Measurements from ENCODE around the gene PNPO.

The PNPO gene

DNA sequence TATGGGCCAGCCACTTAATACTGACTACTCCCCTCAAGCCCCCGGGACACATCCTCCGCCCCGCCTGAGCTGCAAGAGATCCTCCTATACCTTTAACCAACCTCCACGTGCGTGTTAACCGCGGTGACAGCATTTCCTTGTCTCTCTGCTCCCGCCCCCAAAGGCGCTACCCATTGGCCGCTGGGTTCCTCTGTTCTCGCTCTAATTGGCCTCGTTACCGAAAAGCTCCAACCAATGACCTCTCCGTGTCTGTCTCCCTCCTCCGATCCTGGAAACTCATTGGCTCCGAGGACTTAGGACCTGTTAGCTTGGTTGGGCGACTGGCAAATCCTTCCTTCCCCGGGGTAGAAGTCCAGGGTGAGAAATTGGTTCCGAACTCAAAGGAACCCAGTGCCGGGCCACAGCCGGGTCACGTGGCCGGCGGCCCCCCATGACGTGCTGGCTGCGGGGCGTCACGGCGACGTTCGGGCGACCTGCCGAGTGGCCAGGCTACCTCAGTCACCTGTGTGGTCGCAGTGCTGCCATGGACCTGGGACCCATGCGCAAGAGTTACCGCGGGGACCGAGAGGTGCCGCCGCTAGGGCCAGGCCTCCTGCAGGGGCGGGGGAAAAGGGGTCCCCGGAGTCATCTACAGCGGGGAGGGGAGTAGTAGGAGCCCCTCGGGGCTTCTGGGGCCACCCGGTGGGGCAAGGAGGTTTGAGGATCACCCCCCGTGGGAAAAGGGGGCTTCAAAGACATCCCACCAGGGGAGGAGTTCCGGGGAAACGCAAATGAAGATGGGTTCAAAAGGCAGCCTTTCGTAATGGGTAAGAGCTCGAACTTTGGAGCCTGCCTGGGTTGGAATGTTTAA, at the start of gene PNPO:
Gene PNPO (plus strand): TSS at position 326 of the 850 bp plus-strand sequence. CDS start 105 bp downstream, at position 431.
- DNase-seq, result peak; percentile 95 to 97

DNA sequence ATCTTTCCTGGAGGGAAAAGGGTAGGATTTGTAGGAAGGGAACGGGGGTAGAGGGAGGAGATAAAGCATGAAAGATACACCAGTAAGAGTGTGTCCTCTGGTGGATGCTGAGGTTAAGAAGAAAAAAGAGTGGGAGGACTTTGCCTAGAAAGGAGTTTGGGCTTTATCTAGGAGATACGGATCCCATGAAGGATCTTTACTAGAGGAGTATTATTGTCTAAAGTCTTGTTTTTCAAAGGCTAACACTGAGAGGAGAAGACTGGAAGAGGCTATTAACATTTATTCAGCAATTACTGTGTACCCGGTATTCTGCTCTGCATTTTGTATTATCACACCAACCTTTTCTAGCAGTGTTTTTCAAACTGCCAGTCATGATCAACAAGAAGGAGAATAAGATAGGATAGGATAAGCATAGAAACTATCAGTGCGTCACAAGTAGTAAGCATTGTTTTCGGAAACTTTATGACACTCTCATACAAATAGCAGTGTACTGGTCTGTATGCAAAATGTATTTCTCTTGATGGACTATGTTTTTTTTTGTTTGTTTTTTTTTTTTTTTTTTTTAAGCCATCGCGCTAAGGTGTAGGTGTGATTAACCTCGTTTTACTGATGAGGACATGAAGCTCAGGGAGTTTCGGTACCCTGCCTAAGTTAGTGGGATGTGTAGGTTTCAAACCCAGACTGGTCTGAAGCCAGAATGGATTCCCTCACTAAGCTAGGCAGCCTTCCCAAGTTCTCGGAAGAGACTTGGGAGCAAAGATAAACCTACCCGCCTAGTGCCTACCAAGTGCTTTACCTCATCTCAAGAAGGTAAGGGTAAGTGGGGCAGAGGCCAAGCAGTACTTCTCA, 46.6 kb upstream of the PNPO start:
- DNase-seq, result no peak

GRCh38 chr17:47895347-47895855, 46.0 kb upstream of the PNPO start:
- peak in 1 of 2 experiments; percentile 34 for DNase-seq

GRCh38 chr17:47895856-47896671, 45.3 kb upstream of the PNPO start, which contains the start of gene SP2:
SP2 (plus strand) TSS chr17:47896236; CDS start chr17:47896287, 51 bp downstream.
- DNase-seq, result peak; percentile 98 to 100

- no peak for DNase-seq
Observed at GRCh38 chr17:47896672-47897490, 44.5 kb upstream of the PNPO start.

DNA sequence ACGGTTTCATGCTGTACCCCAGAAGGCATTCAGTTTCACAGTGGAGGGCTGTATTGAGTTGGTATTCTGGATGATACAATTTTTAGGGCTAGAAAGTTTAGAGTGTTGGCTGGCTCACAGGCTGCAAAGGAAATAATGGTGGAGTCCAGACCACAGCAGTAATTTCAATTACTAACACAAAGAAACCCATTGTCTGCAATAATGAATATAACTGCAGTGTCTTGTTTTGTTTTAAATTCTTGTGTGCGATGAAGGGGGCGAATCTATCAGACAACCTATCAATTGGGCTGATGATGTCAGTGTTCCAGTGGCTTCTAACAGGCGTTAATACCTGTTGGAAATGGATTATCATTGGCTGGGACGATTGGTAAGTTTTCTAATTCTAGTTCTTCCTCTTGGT, 43.8 kb upstream of the PNPO start:
- DNase-seq, result no peak

DNA sequence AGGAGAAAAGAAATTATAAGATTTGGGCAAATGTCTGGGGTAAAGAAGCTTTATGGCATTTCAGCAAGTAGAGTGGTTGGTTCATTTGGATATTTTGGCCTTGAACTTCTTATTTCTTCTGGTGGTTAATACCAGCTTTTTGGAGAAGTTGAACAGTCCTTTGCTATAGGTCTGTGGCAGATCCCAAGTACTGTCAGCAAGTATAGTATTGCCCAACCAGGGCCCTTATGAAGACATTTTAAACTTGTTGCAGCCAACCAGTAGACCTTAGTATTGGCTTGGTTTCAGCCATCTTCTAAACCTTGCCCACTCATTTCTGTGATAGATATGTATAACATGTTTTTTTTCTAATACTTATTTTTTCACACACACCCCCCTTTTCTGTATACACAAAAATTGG, 43.1 kb upstream of the PNPO start:
- DNase-seq, result no peak

DNA sequence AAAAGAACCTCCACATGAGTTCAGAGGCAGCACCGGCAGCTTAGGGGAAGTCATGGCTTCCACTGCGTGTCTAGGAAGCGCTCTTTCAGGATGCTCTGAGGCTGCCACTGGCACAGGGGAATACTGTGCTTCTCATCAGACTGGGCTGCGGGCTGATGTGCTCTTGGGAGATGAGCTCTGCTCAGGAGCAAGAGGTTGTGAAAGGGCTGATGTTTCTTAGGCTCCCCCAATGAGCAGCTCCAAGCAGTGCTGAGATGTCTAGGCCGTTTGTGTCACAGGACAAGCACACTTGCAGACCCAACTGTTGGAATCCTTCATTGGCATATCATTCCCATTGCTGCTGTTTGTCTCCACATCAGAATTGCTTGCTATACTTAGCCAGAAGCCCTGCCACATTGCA, 41.7 kb upstream of the PNPO start:
- no peak for DNase-seq

GRCh38 chr17:47901423-47901822, 39.9 kb upstream of the PNPO start:
- DNase-seq, result no peak

DNA sequence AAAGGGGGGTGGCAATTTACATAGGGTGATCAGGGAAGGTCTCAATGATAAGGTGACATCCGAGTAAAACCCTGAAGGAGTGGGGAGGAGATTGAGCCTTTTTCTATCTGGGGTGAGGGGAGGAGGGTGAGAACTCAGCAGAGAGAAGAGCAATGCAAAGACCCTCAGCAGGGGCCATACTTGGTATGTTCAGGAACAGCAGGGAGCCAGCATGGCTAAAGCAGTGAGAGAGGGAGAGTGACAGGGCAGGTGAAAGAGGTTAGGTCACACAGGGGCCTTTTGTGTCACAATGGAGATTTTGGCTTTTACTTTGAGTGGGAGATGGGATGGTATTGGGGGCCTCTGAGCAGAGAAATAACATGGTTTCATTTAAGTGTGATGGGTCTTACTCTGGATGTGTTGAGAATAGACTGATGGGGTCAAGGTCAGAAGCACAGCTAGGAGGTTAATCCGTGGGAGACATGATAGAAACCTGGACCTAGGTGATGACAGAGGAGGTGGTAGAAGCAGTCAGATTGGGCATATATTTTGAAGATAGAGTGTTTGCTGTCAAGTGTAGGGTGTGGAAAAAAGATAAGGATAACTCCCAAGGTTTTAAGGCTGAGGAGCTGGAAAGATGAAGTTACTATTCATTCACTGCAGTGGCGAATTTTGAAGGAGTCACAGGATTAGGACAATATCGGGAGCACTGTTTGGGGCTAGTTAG, 39.2 kb upstream of the PNPO start:
- DNase-seq, result no peak

GRCh38 chr17:47905221-47905733, 36.1 kb upstream of the PNPO start:
- peak in 1 of 2 experiments; percentile 44 for DNase-seq

- no peak for DNase-seq
Observed at GRCh38 chr17:47906443-47906842, 34.9 kb upstream of the PNPO start.

GRCh38 chr17:47907932-47908562, 33.3 kb upstream of the PNPO start:
- DNase-seq, result no peak

GRCh38 chr17:47913050-47913449, 28.3 kb upstream of the PNPO start:
- no peak for DNase-seq

- DNase-seq, result no peak
Observed at GRCh38 chr17:47914306-47914948, 26.9 kb upstream of the PNPO start.

GRCh38 chr17:47915776-47916398, 25.5 kb upstream of the PNPO start:
- DNase-seq, result no peak

- DNase-seq, result no peak
Observed at GRCh38 chr17:47916489-47917208, 24.7 kb upstream of the PNPO start.

DNA sequence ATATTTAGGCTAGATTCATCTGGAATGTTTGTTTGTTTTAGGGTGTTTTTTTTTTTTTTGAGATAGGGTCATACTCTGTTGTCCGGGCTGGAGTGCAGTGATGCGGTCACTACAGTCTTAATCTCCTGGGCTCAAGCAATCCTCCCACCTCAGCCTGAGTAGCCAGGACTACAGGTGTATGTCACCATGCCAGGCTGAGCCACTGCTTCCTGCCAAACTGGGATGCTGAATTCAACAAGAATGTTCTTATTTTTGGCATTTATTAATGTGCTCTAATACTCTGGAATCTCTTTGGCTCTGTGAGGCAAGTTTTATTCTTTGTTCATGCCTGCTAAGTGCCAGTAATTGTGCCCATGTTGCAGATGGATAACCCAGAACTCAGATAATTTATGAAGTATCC, 23.8 kb upstream of the PNPO start:
- DNase-seq, result no peak

- no peak for DNase-seq
Observed at GRCh38 chr17:47918006-47918405, 23.4 kb upstream of the PNPO start.

Measured in NCI-H446 (cell line).